Neural progenitor cell (in vitro differentiated cells): ENCODE results near the gene FAM111A. TPM values are rescaled to one million over a fixed set of nuclear protein-coding genes. Genes with fewer than 3 reads are reported as not detected.

Experiments
- DNase-seq: peaks from one replicate; pipeline ENCODE4 v3.0.0-alpha.2; 2016; ENCODE audit warnings: low spot score
- H2AFZ ChIP-seq: fragments of 200-600 bp; sonication (generic); replicated peaks from 2 replicates; pipeline ENCODE4 v1.6.1; 2016; ENCODE audit warnings: antibody characterized with exemption
- H3F3A ChIP-seq: fragments of 200-600 bp; sonication (generic); 2 replicates; pipeline ENCODE4 v1.6.1; 2016; ENCODE audit warnings: antibody characterized with exemption, low read depth
- H3K27ac ChIP-seq: fragments of 200-600 bp; sonication (generic); 2 replicates; pipeline ENCODE4 v1.5.1; 2016; ENCODE audit warnings: mild to moderate bottlenecking
- H3K27me3 ChIP-seq: fragments of 200-600 bp; sonication (generic); 2 replicates; pipeline ENCODE4 v1.6.1; 2016; ENCODE audit warnings: mild to moderate bottlenecking, moderate library complexity
- H3K36me3 ChIP-seq: fragments of 200-600 bp; sonication (generic); 2 replicates; pipeline ENCODE4 v1.5.1; 2016
- H3K4me1 ChIP-seq: fragments of 200-600 bp; sonication (generic); 2 replicates; pipeline ENCODE4 v1.6.1; 2016; ENCODE audit warnings: mixed run types
- H3K4me2 ChIP-seq: fragments of 200-600 bp; sonication (generic); 2 replicates; pipeline ENCODE4 v1.6.1; 2016
- H3K4me3 ChIP-seq: fragments of 200-600 bp; sonication (generic); 2 replicates; pipeline ENCODE4 v1.5.1; 2016
- H3K79me2 ChIP-seq: fragments of 200-600 bp; sonication (generic); 2 replicates; pipeline ENCODE4 v1.6.1; 2016; ENCODE audit warnings: low read depth
- H3K9ac ChIP-seq: fragments of 200-600 bp; sonication (generic); 2 replicates; pipeline ENCODE4 v1.6.1; 2016
- H3K9me3 ChIP-seq: fragments of 200-600 bp; sonication (generic); 2 replicates; pipeline ENCODE4 v1.5.1; 2016; ENCODE audit warnings: low read depth
- H4K20me1 ChIP-seq: fragments of 200-600 bp; sonication (generic); 2 replicates; pipeline ENCODE4 v1.6.1; 2016; ENCODE audit warnings: low read depth
- H3K27ac Mint-ChIP-seq: 3 replicates; pipeline ENCODE4 v1.8.0; 2021; ENCODE audit warnings: mixed read lengths
- H3K27me3 Mint-ChIP-seq: 2 replicates; pipeline ENCODE4 v1.8.0; 2022; ENCODE audit warnings: low read depth, mild to moderate bottlenecking, inconsistent platforms, moderate library complexity, mixed read lengths; ENCODE audit not compliant: insufficient read depth
- H3K36me3 Mint-ChIP-seq: 3 replicates; pipeline ENCODE4 v1.8.0; 2021; ENCODE audit warnings: mixed read lengths
- H3K4me1 Mint-ChIP-seq: 3 replicates; pipeline ENCODE4 v1.8.0; 2021; ENCODE audit warnings: mixed read lengths
- H3K4me3 Mint-ChIP-seq: 3 replicates; pipeline ENCODE4 v1.8.0; 2021; ENCODE audit warnings: mild to moderate bottlenecking, moderate library complexity, mixed read lengths
- H3K9me3 Mint-ChIP-seq: 3 replicates; pipeline ENCODE4 v1.8.0; 2020; ENCODE audit warnings: mixed read lengths
- CTCF ChIP-seq: fragments of 200-600 bp; sonication (generic); IDR thresholded peaks from 2 replicates; pipeline ENCODE4 v1.5.1; 2017; ENCODE audit warnings: antibody characterized with exemption, mild to moderate bottlenecking
- EZH2 ChIP-seq: fragments of 200-600 bp; sonication (generic); IDR thresholded peaks from 2 replicates; pipeline ENCODE4 v1.6.1; 2017; ENCODE audit warnings: antibody characterized with exemption, mild to moderate bottlenecking, moderate library complexity
- EZH2phosphoT487 ChIP-seq: fragments of 200-600 bp; sonication (generic); IDR thresholded peaks from 2 replicates; pipeline ENCODE4 v1.6.1; 2017; ENCODE audit warnings: antibody characterized with exemption
- total RNA-seq: library from RNA; depleted of rRNA; stranded (reverse); fragments of >200 nt; gene quantifications from 2 replicates; pipeline ENCODE4 v1.2.3, GENCODE V29; 2015; ENCODE audit warnings: low replicate concordance

The FAM111A gene
- total RNA-seq, 1 donor from 2014 or later = 32.7 TPM

DNA sequence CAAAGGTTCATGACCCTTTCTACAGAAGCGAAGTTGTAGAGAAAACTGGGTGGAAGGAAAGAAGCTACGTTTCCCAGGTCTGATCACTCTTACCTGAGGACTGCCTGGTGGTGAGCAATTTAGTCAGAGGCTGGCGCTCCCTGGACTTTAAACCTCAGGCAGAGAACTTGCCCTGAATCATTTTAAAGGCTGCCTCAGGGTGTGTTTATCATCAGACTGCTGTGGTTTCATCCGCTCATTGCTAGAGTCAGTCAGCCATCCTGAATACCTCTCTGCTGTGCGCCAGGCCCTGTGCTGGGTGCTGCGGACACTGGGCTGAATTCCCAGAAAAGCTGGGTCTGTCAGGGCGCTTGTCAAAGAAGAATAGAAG lies 32.0 kb downstream of the FAM111A start:
- H3K36me3 Mint-ChIP-seq = peaks cover 31% of the 10 kb centered on the region
- no peak for DNase-seq
- no peak overlapping the region for H3K9ac ChIP-seq
- H3K79me2 ChIP-seq = peaks cover 76% of the 10 kb centered on the region
- peaks cover 60% of the 10 kb centered on the region for H4K20me1 ChIP-seq
- H3K27me3 Mint-ChIP-seq = peaks cover 15% of the 10 kb centered on the region
- H3K27ac ChIP-seq = peak overlapping the region; percentile 63
- H3K4me3 Mint-ChIP-seq = peak overlapping the region; percentile 99
- H3K4me3 ChIP-seq = peak overlapping the region; percentile 89
- no peaks in the 10 kb centered on the region for H3K9me3 ChIP-seq
- peaks cover 6% of the 10 kb centered on the region for H3K9me3 Mint-ChIP-seq
- peaks cover 55% of the 10 kb centered on the region for H3F3A ChIP-seq
- H3K4me1 Mint-ChIP-seq = peaks cover 56% of the 10 kb centered on the region
- TF ChIP-seq EZH2 (no peak), EZH2phosphoT487 (no peak), CTCF (no peak)
- H3K27ac Mint-ChIP-seq = peak overlapping the region; percentile 95
- no peak overlapping the region for H2AFZ ChIP-seq
- H3K27me3 ChIP-seq = no peaks in the 10 kb centered on the region
- H3K36me3 ChIP-seq = no peaks in the 10 kb centered on the region
- H3K4me2 ChIP-seq = peak overlapping the region; percentile 98
- peaks cover 65% of the 10 kb centered on the region for H3K4me1 ChIP-seq

- Histone ChIP-seq H4K20me1 (peaks cover 64% of the 10 kb centered on the region), H3K9me3 (no peaks in the 10 kb centered on the region), H3K4me2 (peak overlapping the region; percentile 98), H3K79me2 (peaks cover 79% of the 10 kb centered on the region), H2AFZ (no peak overlapping the region), H3K27me3 (no peaks in the 10 kb centered on the region), H3F3A (peaks cover 55% of the 10 kb centered on the region), H3K4me3 (peak overlapping the region; percentile 89), H3K27ac (peak overlapping the region; percentile 63), H3K4me1 (peaks cover 67% of the 10 kb centered on the region), H3K36me3 (no peaks in the 10 kb centered on the region), H3K9ac (no peak overlapping the region)
- DNase-seq = peak; percentile 28
- H3K27ac Mint-ChIP-seq = peak overlapping the region; percentile 95
- H3K4me3 Mint-ChIP-seq = peak overlapping the region; percentile 99
- peaks cover 15% of the 10 kb centered on the region for H3K27me3 Mint-ChIP-seq
- TF ChIP-seq EZH2phosphoT487 = no peak
- no peak for TF ChIP-seq CTCF
- TF ChIP-seq EZH2 = no peak
- peaks cover 8% of the 10 kb centered on the region for H3K9me3 Mint-ChIP-seq
- H3K36me3 Mint-ChIP-seq = peaks cover 33% of the 10 kb centered on the region
- H3K4me1 Mint-ChIP-seq = peaks cover 61% of the 10 kb centered on the region
These were observed 32.4 kb downstream of the FAM111A start for GRCh38 chr11:59175091-59175501.

DNA sequence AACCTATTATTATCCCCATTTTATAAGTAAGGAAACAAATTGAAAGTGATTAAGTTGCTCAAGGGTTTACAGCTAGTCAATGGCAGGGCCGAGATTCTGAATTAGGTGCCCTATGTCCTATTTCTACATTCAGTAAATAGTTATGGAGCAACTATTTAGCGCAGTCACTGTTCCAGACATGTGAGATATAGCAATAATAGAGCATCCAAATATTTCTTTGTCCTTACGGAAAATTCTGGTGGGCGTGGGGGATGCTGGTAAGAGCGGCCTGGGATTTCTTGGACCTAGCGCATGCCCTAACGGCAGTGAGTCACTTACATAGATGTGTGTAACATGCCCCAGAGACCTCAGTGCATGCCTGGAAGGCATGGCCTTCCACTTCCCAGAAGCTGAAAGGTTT lies 33.7 kb downstream of the FAM111A start:
- peaks cover 91% of the 10 kb centered on the region for H3K79me2 ChIP-seq
- Mint-ChIP-seq H3K4me3 (peak overlapping the region; percentile 99), H3K9me3 (peaks cover 8% of the 10 kb centered on the region), H3K27me3 (peaks cover 18% of the 10 kb centered on the region), H3K36me3 (peaks cover 36% of the 10 kb centered on the region), H3K4me1 (peaks cover 73% of the 10 kb centered on the region), H3K27ac (peak overlapping the region; percentile 18)
- H2AFZ ChIP-seq = no peak overlapping the region
- peak overlapping the region; percentile 4 for H3K4me2 ChIP-seq
- no peak for DNase-seq
- peaks cover 77% of the 10 kb centered on the region for H4K20me1 ChIP-seq
- H3K36me3 ChIP-seq = no peaks in the 10 kb centered on the region
- no peaks in the 10 kb centered on the region for H3K27me3 ChIP-seq
- H3F3A ChIP-seq = peaks cover 51% of the 10 kb centered on the region
- no peak overlapping the region for H3K4me3 ChIP-seq
- peaks cover 68% of the 10 kb centered on the region for H3K4me1 ChIP-seq
- no peak for TF ChIP-seq EZH2phosphoT487
- no peak for TF ChIP-seq EZH2
- no peak for TF ChIP-seq CTCF
- no peaks in the 10 kb centered on the region for H3K9me3 ChIP-seq
- no peak overlapping the region for H3K9ac ChIP-seq
- no peak overlapping the region for H3K27ac ChIP-seq
